A549 treated with Hydrocortisone at 1 μM for 4 hours (cell line): Measurements from ENCODE around the gene TMIE. TPM values are rescaled to one million over a fixed set of nuclear protein-coding genes. Genes with fewer than 3 reads are reported as not detected.

ENCODE experiments used
- total RNA-seq: library from RNA; stranded (reverse); fragments of 200-300 nt; extraction: Qiagen RNA extraction; gene quantifications from 5 replicates; pipeline ENCODE4 v1.2.3, GENCODE V29; 2022

Gene TMIE
- 0.13 to 0.23 TPM (median 0.16 TPM) in 5 replicates for total RNA-seq

GRCh38 chr3:46701181-46701939, at the start of gene TMIE:
Gene TMIE (plus strand): TSS chr3:46701392. CDS start chr3:46701488, 96 bp downstream.

GRCh38 chr3:46693038-46693891, 7.9 kb upstream of the TMIE start, which contains the start of gene ALS2CL:
Gene ALS2CL (minus strand): TSS chr3:46693679. CDS start chr3:46689440, 4,239 bp downstream.

GRCh38 chr3:46717447-46718231, 16.4 kb downstream of the TMIE start, which contains the start of gene PRSS50:
Gene PRSS50 (minus strand): TSS chr3:46717869. CDS start chr3:46717824, 45 bp downstream.

Other genes starting within 250 kb of the TMIE start
- gene LTF, start 236.5 kb upstream of the TMIE start, total RNA-seq = not detected in 5 replicates
- gene RTP3, start 203.4 kb upstream of the TMIE start, total RNA-seq = not detected in 5 replicates
- 0.02 TPM in 1 of 5 replicates, not detected in the others for gene LRRC2, start 135.1 kb upstream of the TMIE start, total RNA-seq
- gene FAM240A, start 88.9 kb upstream of the TMIE start, total RNA-seq = not detected in 5 replicates
- gene ALS2CL, start 7.7 kb upstream of the TMIE start, total RNA-seq = 6.5 to 8.7 TPM (median 7.8 TPM) in 5 replicates
- gene PRSS50, start 16.5 kb downstream of the TMIE start, total RNA-seq = not detected in 5 replicates
- 0.14 to 0.21 TPM (median 0.17 TPM) in 4 of 5 replicates, not detected in the other for gene MYL3, start 162.1 kb downstream of the TMIE start, total RNA-seq
- gene PTH1R, start 176.3 kb downstream of the TMIE start, total RNA-seq = 0.85 to 1.3 TPM (median 1.2 TPM) in 5 replicates